Testis (tissue), 3 donors: Measurements from ENCODE around the gene TPCN2. TPM values are rescaled to one million over a fixed set of nuclear protein-coding genes. Genes with fewer than 3 reads are reported as not detected.

Experiments used
- DNase-seq: peaks from one replicate; pipeline ENCODE4 v3.0.0-alpha.2; 2019
- H3K27ac ChIP-seq, 2 donors: fragments of 200-600 bp; sonication (generic); one replicate each; pipeline ENCODE4 v1.5.1; 2019
- H3K27me3 ChIP-seq: fragments of 200-600 bp; sonication (generic); one replicate; pipeline ENCODE4 v1.5.1; 2019
- H3K36me3 ChIP-seq: fragments of 200-600 bp; sonication (generic); one replicate; pipeline ENCODE4 v1.5.1; 2017; ENCODE audit warnings: low read depth; ENCODE audit errors: missing control alignments
- H3K4me1 ChIP-seq: fragments of 200-600 bp; sonication (generic); one replicate; pipeline ENCODE4 v1.5.1; 2019
- H3K4me3 ChIP-seq, 2 donors: fragments of 200-600 bp; sonication (generic); one replicate each; pipeline ENCODE4 v1.5.1; 2017 to 2019
- H3K9me3 ChIP-seq: fragments of 200-600 bp; sonication (generic); one replicate; pipeline ENCODE4 v1.5.1; 2017
- POLR2A ChIP-seq: fragments of 450-650 bp; IDR thresholded peaks from one replicate; pipeline ENCODE4 v1.6.1; 2017; ENCODE audit warnings: antibody characterized with exemption, mild to moderate bottlenecking, moderate library complexity
- WGBS, 2 donors: methylation state at CpG; one replicate each; pipeline ENCODE4 v1.1.5; 2018; 5-methylcytosine and 5-hydroxymethylcytosine counted together
- intact Hi-C: fragments of 100-400 bp; cut with DNase I; formaldehyde crosslinking; loops from one replicate; pipeline ENCODE4 v1.15.1; 2023; ENCODE audit warnings: low total_unique reads
- polyA plus RNA-seq: library from polyadenylated mRNA; stranded (reverse); fragments of 350-450 nt; fragmentation: Illumina TruSeq; extraction: RNeasy Lipid Tissue Mini Kit (QIAGEN cat#74804); gene quantifications from one replicate; pipeline ENCODE4 v1.2.3, GENCODE V29; 2014; ENCODE audit warnings: low read depth, low replicate concordance; ENCODE audit not compliant: insufficient read depth
- total RNA-seq, 2 donors: library from RNA; depleted of rRNA; stranded (reverse); fragments of >200 nt; gene quantifications; one replicate each; pipeline ENCODE4 v1.2.3, GENCODE V29; 2016
- TF ChIP-seq, protein P1 (sequence below), 3 experiments: fragments of 450-650 bp in 2 of 3; fragments of 200-600 bp in 1 of 3; sonication (generic) in 1 of 3; IDR thresholded peaks; one replicate each; pipeline ENCODE4 v1.5.1; 2016 to 2019; ENCODE audit warnings: antibody characterized with exemption in 3 of 3, mild to moderate bottlenecking in 2 of 3, moderate library complexity in 1 of 3

TPCN2 gene
- total and polyA plus RNA-seq, 3 donors from 2014 or later: 12.9 to 32.5 (median 28.4) TPM

DNA sequence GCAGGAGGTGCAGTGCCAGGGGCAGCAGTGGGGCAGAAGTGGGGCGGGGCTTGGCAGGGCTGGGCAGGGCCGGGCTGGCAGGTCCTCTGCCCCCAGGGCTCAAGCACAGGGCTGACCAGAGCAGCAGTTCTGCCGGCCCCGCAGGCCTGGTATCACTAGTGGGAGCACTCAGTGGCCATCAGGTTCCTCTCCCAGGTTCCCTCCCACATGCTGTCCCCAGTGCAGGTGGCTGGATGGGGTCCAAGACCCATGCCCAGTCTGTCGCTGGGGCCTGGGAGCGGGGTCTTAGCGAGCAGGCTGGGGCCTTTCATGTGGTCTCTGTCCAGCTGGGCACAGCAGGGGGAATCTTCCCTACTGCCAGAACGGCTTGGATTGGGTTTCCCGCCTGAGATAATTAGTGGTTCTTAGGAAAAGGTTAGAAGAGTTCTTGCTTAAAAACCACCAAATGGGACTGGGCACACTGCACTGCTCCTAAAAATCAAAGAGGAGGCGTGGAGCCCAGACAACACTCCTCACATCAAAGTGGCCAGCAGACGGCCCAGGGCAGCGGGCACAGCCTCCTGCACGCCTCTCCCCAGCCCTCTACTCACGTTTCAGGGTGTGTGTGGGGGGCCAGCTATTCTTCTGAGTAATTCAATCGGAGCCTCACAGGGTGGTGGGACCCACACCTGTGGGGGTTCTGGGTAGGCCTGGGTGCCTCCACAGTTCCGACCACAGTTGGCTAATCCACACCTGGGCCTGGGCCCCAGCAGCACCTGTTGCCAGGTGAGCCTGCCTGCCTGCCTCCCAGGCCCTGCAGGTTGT, 45.6 kb downstream of the TPCN2 start:
- 58 to 65% methylated on average over 13 to 16 of the region's 16 CpGs for WGBS, 2 donors
- no peak for DNase-seq
- intact Hi-C loops: no loop called here
- Histone ChIP-seq H3K4me1 (no peaks in the 10 kb centered on the region), H3K36me3 (no peaks in the 10 kb centered on the region), H3K4me3 (no peak overlapping the region), H3K27me3 (no peaks in the 10 kb centered on the region), H3K9me3 (no peaks in the 10 kb centered on the region), H3K27ac (no peak overlapping the region)
- TF ChIP-seq, protein P1, sequence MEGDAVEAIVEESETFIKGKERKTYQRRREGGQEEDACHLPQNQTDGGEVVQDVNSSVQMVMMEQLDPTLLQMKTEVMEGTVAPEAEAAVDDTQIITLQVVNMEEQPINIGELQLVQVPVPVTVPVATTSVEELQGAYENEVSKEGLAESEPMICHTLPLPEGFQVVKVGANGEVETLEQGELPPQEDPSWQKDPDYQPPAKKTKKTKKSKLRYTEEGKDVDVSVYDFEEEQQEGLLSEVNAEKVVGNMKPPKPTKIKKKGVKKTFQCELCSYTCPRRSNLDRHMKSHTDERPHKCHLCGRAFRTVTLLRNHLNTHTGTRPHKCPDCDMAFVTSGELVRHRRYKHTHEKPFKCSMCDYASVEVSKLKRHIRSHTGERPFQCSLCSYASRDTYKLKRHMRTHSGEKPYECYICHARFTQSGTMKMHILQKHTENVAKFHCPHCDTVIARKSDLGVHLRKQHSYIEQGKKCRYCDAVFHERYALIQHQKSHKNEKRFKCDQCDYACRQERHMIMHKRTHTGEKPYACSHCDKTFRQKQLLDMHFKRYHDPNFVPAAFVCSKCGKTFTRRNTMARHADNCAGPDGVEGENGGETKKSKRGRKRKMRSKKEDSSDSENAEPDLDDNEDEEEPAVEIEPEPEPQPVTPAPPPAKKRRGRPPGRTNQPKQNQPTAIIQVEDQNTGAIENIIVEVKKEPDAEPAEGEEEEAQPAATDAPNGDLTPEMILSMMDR (IDR thresholded peaks at IDR 0.05): no peak
- TF ChIP-seq POLR2A: no peak

DNA sequence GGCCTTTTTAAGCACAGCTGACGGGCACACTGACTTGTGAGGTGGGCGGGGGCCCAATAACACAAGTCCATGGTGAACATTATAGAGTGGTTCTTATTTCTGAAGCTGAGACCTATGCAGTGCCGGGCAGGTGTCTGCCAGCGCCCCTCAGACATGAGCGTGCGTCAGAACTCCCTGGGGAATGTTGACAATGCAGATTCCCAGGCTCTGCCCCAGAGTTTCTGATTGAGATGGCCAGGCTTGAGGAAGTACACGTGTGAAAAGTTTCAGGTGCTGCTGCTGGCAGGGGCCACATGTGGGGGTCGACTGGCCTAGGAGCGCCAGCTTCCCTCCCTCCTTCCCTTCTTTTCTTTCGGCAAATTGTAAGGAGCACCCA, 46.2 kb downstream of the TPCN2 start:
- 77 to 87% methylated on average over 10 of the region's 10 CpGs for WGBS, 2 donors
- H3K36me3 ChIP-seq: no peaks in the 10 kb centered on the region
- no peak for DNase-seq
- H3K4me3 ChIP-seq: no peak overlapping the region
- intact Hi-C loops: no loop called here
- no peaks in the 10 kb centered on the region for H3K9me3 ChIP-seq
- TF ChIP-seq, protein P1 (IDR thresholded peaks at IDR 0.05): no peak
- no peak for TF ChIP-seq POLR2A
- no peak overlapping the region for H3K27ac ChIP-seq
- H3K4me1 ChIP-seq: no peaks in the 10 kb centered on the region
- no peaks in the 10 kb centered on the region for H3K27me3 ChIP-seq

DNA sequence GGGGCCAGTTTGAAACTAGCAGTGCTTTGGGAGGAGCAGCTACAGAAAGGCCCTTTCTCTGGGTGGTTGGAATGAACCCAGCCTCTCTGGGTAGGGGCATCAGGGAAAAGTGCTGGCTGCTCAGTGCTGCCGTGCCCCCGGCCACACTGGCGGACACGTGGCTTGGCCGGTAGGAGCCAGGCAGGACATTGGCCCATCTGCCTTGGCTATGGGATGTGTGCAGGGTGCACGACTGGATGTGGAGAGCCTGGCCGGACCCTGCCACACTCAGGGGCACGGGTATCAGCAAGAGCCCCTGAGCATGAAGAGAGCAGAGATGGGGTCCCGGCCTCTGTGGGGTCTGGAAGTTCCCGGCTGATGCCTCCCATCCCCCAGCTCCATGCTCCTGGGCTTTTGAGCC, 46.6 kb downstream of the TPCN2 start:
- Histone ChIP-seq H3K4me1 (no peaks in the 10 kb centered on the region), H3K9me3 (no peaks in the 10 kb centered on the region), H3K4me3 (no peak overlapping the region), H3K27me3 (no peaks in the 10 kb centered on the region), H3K27ac (no peak overlapping the region), H3K36me3 (no peaks in the 10 kb centered on the region)
- no peak for DNase-seq
- no peak for TF ChIP-seq POLR2A
- TF ChIP-seq, protein P1 (IDR thresholded peaks at IDR 0.05): no peak
- 70 to 81% methylated on average over 2 to 10 of the region's 10 CpGs for WGBS, 2 donors
- intact Hi-C loops: no loop called here

DNA sequence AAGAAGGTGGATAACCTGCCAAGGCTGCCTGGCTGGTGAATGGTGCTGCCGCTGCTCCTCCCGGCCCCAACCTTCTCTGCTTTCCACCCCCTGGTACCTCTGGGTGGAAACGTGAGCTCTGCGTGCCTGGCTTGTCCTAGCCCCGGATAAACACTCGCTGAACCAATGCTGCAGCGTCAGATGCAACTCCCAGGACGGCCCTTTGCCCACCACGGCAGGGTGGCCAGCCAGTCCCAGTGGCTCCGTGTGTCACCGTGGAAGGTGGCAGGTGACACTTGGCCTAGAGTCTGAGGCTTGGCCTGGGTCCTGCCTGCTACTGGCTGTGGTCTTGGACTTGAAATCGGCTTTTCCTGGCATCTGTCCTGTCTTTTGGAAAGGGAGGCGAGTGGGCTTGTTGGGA, 47.7 kb downstream of the TPCN2 start:
- TF ChIP-seq, protein P1 (IDR thresholded peaks at IDR 0.05): no peak
- TF ChIP-seq POLR2A: no peak
- Histone ChIP-seq H3K27ac (no peak overlapping the region), H3K9me3 (no peaks in the 10 kb centered on the region), H3K4me3 (no peak overlapping the region), H3K4me1 (no peaks in the 10 kb centered on the region), H3K36me3 (no peaks in the 10 kb centered on the region), H3K27me3 (no peaks in the 10 kb centered on the region)
- no peak for DNase-seq
- intact Hi-C loops: no loop called here
- 95% methylated on average over 10 to 13 of the region's 13 CpGs for WGBS, 2 donors

DNA sequence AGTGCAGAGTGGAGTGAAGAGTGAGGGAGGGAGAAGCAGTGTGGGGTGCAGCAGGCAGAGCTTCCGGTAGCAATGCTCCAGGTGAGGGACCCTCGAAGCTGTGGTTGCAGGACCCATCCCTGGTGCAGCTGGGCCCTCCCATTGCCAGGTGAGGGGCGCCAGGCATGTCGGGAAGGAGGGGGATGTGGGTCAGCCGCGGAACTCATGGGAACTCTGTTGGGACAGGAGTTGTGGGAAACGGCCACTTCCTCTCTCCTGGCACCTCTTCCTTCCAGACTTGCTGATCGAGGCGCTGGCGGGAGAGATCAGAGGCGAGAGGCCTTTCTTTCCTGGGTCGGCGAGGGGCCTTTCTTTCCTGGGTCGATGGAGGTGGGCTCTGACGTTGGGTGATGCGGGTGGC, 48.5 kb downstream of the TPCN2 start:
- TF ChIP-seq, protein P1 (IDR thresholded peaks at IDR 0.05): no peak
- no peak for TF ChIP-seq POLR2A
- no peak for DNase-seq
- WGBS, 2 donors: 66 to 83% methylated on average over 15 to 16 of the region's 16 CpGs
- H3K9me3 ChIP-seq: no peaks in the 10 kb centered on the region
- no peak overlapping the region for H3K4me3 ChIP-seq
- no peaks in the 10 kb centered on the region for H3K36me3 ChIP-seq
- H3K4me1 ChIP-seq: no peaks in the 10 kb centered on the region
- intact Hi-C loops: no loop called here
- no peak overlapping the region for H3K27ac ChIP-seq
- H3K27me3 ChIP-seq: no peaks in the 10 kb centered on the region
